GM12873 (cell line): ENCODE measurements around the gene MPDZ.

Experiments
- CTCF ChIP-seq: IDR thresholded peaks from 2 replicates; pipeline ENCODE4 v1.5.1; 2012; ENCODE audit warnings: low read depth, mild to moderate bottlenecking, moderate library complexity, low read length, control low read depth; ENCODE audit not compliant: insufficient read depth; ENCODE audit errors: missing control alignments

MPDZ gene

GRCh38 chr9:13264788-13265187, 14.7 kb downstream of the MPDZ start:
- TF ChIP-seq CTCF, result no peak

- TF ChIP-seq CTCF, result no peak
These were observed 16.0 kb downstream of the MPDZ start for GRCh38 chr9:13263511-13263910.

- no peak for TF ChIP-seq CTCF
These were observed 26.6 kb downstream of the MPDZ start for GRCh38 chr9:13252852-13253251.

GRCh38 chr9:13244181-13244580, 35.3 kb downstream of the MPDZ start:
- TF ChIP-seq CTCF, result no peak

GRCh38 chr9:13241283-13241682, 38.2 kb downstream of the MPDZ start:
- TF ChIP-seq CTCF, result no peak

GRCh38 chr9:13239660-13240059, 39.8 kb downstream of the MPDZ start:
- no peak for TF ChIP-seq CTCF

- no peak for TF ChIP-seq CTCF
These were observed 40.3 kb downstream of the MPDZ start for GRCh38 chr9:13239208-13239607.
